Measurements from ENCODE around the gene GPR132. TPM values are rescaled to one million over a fixed set of nuclear protein-coding genes. Genes with fewer than 3 reads are reported as not detected.

The GPR132 gene
- total and polyA plus RNA-seq, 2 donors from 2014 or later, result 0.17 to 4.2 TPM

DNA sequence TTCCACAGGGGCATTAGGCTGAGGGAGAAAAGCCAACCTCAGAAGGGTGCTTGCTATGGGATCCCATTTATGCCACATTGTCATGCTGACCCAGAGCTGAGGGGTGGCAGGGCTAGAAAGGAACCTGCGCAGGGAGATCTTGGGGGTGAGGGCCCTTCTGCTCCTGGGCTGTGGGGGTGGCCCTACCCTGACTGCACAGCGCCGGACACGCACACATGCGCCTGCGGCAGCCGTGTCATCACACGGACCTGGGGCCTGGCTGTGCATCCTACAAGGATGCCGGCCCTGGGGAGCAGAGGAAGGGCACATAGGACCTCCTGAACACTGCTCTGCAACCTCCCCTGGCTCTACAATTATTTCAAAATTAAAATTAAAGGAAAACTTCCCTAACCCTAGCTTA, 51.2 kb downstream of the GPR132 start:
- no peak overlapping the region for H3K4me3 ChIP-seq (ENCODE audit: low read length in 3 of 3)
- TF ChIP-seq, protein P1, sequence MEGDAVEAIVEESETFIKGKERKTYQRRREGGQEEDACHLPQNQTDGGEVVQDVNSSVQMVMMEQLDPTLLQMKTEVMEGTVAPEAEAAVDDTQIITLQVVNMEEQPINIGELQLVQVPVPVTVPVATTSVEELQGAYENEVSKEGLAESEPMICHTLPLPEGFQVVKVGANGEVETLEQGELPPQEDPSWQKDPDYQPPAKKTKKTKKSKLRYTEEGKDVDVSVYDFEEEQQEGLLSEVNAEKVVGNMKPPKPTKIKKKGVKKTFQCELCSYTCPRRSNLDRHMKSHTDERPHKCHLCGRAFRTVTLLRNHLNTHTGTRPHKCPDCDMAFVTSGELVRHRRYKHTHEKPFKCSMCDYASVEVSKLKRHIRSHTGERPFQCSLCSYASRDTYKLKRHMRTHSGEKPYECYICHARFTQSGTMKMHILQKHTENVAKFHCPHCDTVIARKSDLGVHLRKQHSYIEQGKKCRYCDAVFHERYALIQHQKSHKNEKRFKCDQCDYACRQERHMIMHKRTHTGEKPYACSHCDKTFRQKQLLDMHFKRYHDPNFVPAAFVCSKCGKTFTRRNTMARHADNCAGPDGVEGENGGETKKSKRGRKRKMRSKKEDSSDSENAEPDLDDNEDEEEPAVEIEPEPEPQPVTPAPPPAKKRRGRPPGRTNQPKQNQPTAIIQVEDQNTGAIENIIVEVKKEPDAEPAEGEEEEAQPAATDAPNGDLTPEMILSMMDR (IDR thresholded peaks at IDR 0.05; ENCODE audit: borderline replicate concordance, extremely low read depth, insufficient read depth), result no peak
- peaks cover 0 to 4% (median 0%) of the 10 kb centered on the region in 3 donors for H3K4me1 ChIP-seq (ENCODE audit: control insufficient read depth in 2 of 3, insufficient read depth in 2 of 3, low read depth in 1 of 3, low read length in 3 of 3)
- no peak overlapping the region for H3K27ac ChIP-seq (ENCODE audit: low read depth in 2 of 2, low read length in 2 of 2)
- no peaks in the 10 kb centered on the region for H3K9me3 ChIP-seq (ENCODE audit: control insufficient read depth in 2 of 3, insufficient read depth in 1 of 3, low read length in 3 of 3)
- FAIRE-seq (no peak), DNase-seq (no peak)
- H3K36me3 ChIP-seq (ENCODE audit: control insufficient read depth in 2 of 3, insufficient read depth in 3 of 3, low read length in 3 of 3), result no peaks in the 10 kb centered on the region
- H3K27me3 ChIP-seq (ENCODE audit: control insufficient read depth, insufficient read depth, low read length), result no peaks in the 10 kb centered on the region
- no peak overlapping the region for H3K9ac ChIP-seq (ENCODE audit: low read length in 3 of 3)
- intact Hi-C loops (cut with DNase I), result no loop called here

- intact Hi-C loops (cut with DNase I), result no loop called here
- Histone ChIP-seq H3K9ac (ENCODE audit: low read length in 3 of 3) (peak overlapping the region in 1 of 3 donors; percentile 7), H3K4me1 (ENCODE audit: control insufficient read depth in 2 of 3, insufficient read depth in 2 of 3, low read depth in 1 of 3, low read length in 3 of 3) (peaks cover 0 to 4% (median 0%) of the 10 kb centered on the region in 3 donors), H3K4me3 (ENCODE audit: low read length in 3 of 3) (no peak overlapping the region), H3K27me3 (ENCODE audit: control insufficient read depth, insufficient read depth, low read length) (no peaks in the 10 kb centered on the region), H3K36me3 (ENCODE audit: control insufficient read depth in 2 of 3, insufficient read depth in 3 of 3, low read length in 3 of 3) (no peaks in the 10 kb centered on the region), H3K27ac (ENCODE audit: low read depth in 2 of 2, low read length in 2 of 2) (no peak overlapping the region), H3K9me3 (ENCODE audit: control insufficient read depth in 2 of 3, insufficient read depth in 1 of 3, low read length in 3 of 3) (no peaks in the 10 kb centered on the region)
- TF ChIP-seq, protein P1 (IDR thresholded peaks at IDR 0.05; ENCODE audit: borderline replicate concordance, extremely low read depth, insufficient read depth), result no peak
- DNase-seq (peak in 1 of 5 donors; percentile 32), FAIRE-seq (no peak)
Measured at GRCh38 chr14:105013150-105013785, 52.0 kb downstream of the GPR132 start.

DNA sequence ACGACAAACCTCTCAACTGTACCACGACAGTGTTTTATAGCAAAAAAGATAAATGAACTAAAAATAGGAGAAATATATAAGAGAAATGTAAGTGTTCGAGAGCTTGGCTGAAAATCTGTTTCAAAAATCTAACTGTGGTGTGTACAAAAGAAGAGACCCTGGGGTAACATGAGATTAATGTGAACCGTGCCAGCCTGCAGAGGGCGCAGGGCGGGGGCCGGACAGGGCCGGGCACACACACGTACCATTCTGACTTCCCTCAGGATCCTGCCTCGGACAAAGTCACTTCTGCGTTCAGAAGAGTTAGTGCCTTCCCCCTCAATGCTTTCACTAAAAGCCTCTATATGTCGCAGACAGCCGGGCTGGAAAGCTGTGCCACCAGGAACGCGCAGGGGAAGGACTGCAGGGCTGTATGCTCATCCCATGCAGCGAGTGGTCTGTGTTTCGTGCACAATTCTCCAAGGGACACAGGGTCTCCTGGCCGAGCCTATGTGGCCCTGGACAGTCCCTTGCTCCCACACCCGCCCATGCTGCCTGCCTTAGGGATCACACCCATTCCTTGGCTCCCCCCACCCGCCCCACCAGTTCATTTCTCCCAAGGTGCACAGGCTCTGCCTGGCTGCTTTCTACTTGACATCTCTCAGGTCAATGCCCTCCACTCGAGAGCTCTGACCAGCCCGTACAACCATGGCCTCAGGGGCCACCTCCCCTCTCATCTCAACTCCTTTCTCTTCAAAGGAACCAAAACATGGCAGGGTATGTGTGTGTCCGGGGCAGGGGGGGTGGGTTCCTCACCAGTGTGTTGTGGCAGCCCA, 52.9 kb downstream of the GPR132 start:
- Histone ChIP-seq H3K4me1 (ENCODE audit: control insufficient read depth in 2 of 3, insufficient read depth in 2 of 3, low read depth in 1 of 3, low read length in 3 of 3) (peaks cover 0 to 4% (median 0%) of the 10 kb centered on the region in 3 donors), H3K9ac (ENCODE audit: low read length in 3 of 3) (no peak overlapping the region)
- intact Hi-C loops (cut with DNase I), result no loop called here

More for the DNA sequence above, 52.9 kb downstream of the GPR132 start:
- Histone ChIP-seq H3K27me3 (ENCODE audit: control insufficient read depth, insufficient read depth, low read length) (no peaks in the 10 kb centered on the region), H3K27ac (ENCODE audit: low read depth in 2 of 2, low read length in 2 of 2) (no peak overlapping the region), H3K36me3 (ENCODE audit: control insufficient read depth in 2 of 3, insufficient read depth in 3 of 3, low read length in 3 of 3) (no peaks in the 10 kb centered on the region), H3K9me3 (ENCODE audit: control insufficient read depth in 2 of 3, insufficient read depth in 1 of 3, low read length in 3 of 3) (no peaks in the 10 kb centered on the region), H3K4me3 (ENCODE audit: low read length in 3 of 3) (no peak overlapping the region)
- TF ChIP-seq, protein P1 (IDR thresholded peaks at IDR 0.05; ENCODE audit: borderline replicate concordance, extremely low read depth, insufficient read depth), result peak; percentile 47
- FAIRE-seq (no peak), DNase-seq (peak in 3 of 5 donors; percentile 25 to 53 (median 38))
